Lung (tissue), 12 donors: ENCODE measurements around the gene TAF4. TPM values are rescaled to one million over a fixed set of nuclear protein-coding genes. Genes with fewer than 3 reads are reported as not detected.

Experiments
- ATAC-seq: fragments of 200-7000 bp; cut with Tn5 transposase; one replicate; pipeline ENCODE4 v1.9.1; 2020; ENCODE audit warnings: moderate number of reproducible peaks; ENCODE audit not compliant: insufficient read depth, low FRiP score
- DNase-seq, 3 donors: peaks; one replicate each; pipeline ENCODE4 v3.0.0-alpha.2; 2013 to 2017
- H3K27ac ChIP-seq, 2 donors: one replicate each; pipeline ENCODE4 v1.5.1; 2013; ENCODE audit warnings: mild to moderate bottlenecking in 2 of 2, moderate library complexity in 2 of 2, control low read depth in 1 of 2, inconsistent platforms in 1 of 2, low read depth in 1 of 2, low read length in 1 of 2
- H3K27me3 ChIP-seq, 3 donors: one replicate each; pipeline ENCODE4 v1.5.1; 2013; ENCODE audit warnings: low read length in 2 of 3; ENCODE audit not compliant: control insufficient read depth in 3 of 3, insufficient read depth in 3 of 3
- H3K36me3 ChIP-seq, 4 donors: one replicate each; pipeline ENCODE4 v1.5.1; 2013; ENCODE audit warnings: low read length in 4 of 4, mild to moderate bottlenecking in 1 of 4, moderate library complexity in 1 of 4; ENCODE audit not compliant: control insufficient read depth in 4 of 4, insufficient read depth in 4 of 4
- H3K4me1 ChIP-seq, 5 donors: one replicate each; pipeline ENCODE4 v1.5.1; 2013; ENCODE audit warnings: low read length in 5 of 5, mild to moderate bottlenecking in 2 of 5, moderate library complexity in 1 of 5; ENCODE audit not compliant: control insufficient read depth in 5 of 5, insufficient read depth in 5 of 5
- H3K4me3 ChIP-seq: one replicate; pipeline ENCODE4 v1.5.1; 2013; ENCODE audit warnings: mild to moderate bottlenecking, control low read depth, moderate library complexity
- H3K9ac ChIP-seq, 2 donors: one replicate each; pipeline ENCODE4 v1.5.1; 2013; ENCODE audit warnings: low read length in 2 of 2, control low read depth in 1 of 2; ENCODE audit not compliant: insufficient read depth in 1 of 2
- H3K9me3 ChIP-seq, 4 donors: one replicate each; pipeline ENCODE4 v1.5.1; 2013; ENCODE audit warnings: low read length in 3 of 4, mild to moderate bottlenecking in 1 of 4, moderate library complexity in 1 of 4; ENCODE audit not compliant: control insufficient read depth in 4 of 4, insufficient read depth in 3 of 4
- WGBS, 2 donors: extraction: QIAGEN DNeasy Blood & Tissue Kit; methylation state at CpG; one replicate each; pipeline ENCODE4 v1.1.7; 2013; 5-methylcytosine and 5-hydroxymethylcytosine counted together
- polyA plus RNA-seq, 2 donors: library from polyadenylated mRNA; stranded (reverse); fragments of 200-250 nt; gene quantifications; one replicate each; pipeline ENCODE4 v1.2.1, GENCODE V29; 2013
- total RNA-seq, 2 donors: library from RNA; depleted of rRNA in 1 of 2; stranded (reverse); fragments of >200 nt in 1 of 2; gene quantifications; one replicate each; pipeline ENCODE4 v1.2.1, GENCODE V29; 2014 to 2021
- TF ChIP-seq, protein P1 (sequence below): IDR thresholded peaks from 2 replicates; pipeline ENCODE4 v1.5.1; 2012; ENCODE audit warnings: mild to moderate bottlenecking; ENCODE audit errors: control extremely low read depth, extremely low read depth
- donor health status: control.
- donor health status: control.
- donor health status: Bipolar disorder and iron deficiency.
- donor health status: healthy.
- donor health status: DM: yes; HTN: yes; CAD: no.

The TAF4 gene
- total and polyA plus RNA-seq, 4 donors: 5.4 to 20.3 (median 10.9) TPM

DNA sequence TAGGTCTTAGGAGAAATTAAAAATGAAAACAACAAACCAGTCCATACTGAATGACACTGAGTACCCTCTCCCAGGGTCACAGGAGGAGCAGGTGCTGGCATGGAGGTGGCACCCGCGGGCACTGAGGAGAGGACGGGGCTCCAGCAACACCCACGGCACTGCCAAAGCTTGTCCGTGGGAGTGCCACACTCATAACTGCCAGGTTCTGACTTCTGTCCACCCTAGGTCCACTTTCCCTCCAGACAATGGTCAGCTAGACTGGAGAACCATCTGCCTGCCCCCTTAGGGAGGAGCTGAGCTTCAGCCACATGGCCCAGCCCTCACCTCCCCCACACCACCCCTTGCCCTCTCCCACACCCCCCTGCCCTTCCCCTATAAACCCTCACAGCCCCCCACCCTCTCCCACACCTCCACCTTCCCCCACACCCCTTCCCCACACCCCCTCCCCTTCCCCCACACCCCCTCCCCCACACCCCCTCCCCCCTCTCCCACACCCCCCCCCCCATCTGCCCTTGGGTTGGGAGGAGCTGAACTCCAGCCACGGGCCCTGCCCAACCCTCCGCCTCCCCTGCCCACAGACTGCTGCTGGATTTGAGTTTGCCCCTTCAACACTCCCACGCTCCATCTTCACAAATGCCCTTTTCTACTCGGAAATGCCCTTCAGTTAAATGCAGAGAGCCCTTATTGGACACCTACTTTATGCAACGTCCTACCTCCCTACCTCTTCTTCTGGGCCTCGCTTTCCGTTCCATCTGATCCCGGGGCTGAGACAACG, 129.6 kb downstream of the TAF4 start:
- no peak for DNase-seq
- no peaks in the 10 kb centered on the region for H3K36me3 ChIP-seq
- H3K27me3 ChIP-seq: peaks cover 0 to 7% (median 0%) of the 10 kb centered on the region in 3 donors
- H3K27ac ChIP-seq: no peak overlapping the region
- H3K4me3 ChIP-seq: no peak overlapping the region
- no peaks in the 10 kb centered on the region for H3K4me1 ChIP-seq
- no peak overlapping the region for H3K9ac ChIP-seq
- peaks cover 0 to 4% (median 0%) of the 10 kb centered on the region in 4 donors for H3K9me3 ChIP-seq
- ATAC-seq: no peak
- 84 to 86% methylated on average over 13 to 14 of the region's 14 CpGs for WGBS, 2 donors
- TF ChIP-seq, protein P1, sequence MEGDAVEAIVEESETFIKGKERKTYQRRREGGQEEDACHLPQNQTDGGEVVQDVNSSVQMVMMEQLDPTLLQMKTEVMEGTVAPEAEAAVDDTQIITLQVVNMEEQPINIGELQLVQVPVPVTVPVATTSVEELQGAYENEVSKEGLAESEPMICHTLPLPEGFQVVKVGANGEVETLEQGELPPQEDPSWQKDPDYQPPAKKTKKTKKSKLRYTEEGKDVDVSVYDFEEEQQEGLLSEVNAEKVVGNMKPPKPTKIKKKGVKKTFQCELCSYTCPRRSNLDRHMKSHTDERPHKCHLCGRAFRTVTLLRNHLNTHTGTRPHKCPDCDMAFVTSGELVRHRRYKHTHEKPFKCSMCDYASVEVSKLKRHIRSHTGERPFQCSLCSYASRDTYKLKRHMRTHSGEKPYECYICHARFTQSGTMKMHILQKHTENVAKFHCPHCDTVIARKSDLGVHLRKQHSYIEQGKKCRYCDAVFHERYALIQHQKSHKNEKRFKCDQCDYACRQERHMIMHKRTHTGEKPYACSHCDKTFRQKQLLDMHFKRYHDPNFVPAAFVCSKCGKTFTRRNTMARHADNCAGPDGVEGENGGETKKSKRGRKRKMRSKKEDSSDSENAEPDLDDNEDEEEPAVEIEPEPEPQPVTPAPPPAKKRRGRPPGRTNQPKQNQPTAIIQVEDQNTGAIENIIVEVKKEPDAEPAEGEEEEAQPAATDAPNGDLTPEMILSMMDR: no peak

DNA sequence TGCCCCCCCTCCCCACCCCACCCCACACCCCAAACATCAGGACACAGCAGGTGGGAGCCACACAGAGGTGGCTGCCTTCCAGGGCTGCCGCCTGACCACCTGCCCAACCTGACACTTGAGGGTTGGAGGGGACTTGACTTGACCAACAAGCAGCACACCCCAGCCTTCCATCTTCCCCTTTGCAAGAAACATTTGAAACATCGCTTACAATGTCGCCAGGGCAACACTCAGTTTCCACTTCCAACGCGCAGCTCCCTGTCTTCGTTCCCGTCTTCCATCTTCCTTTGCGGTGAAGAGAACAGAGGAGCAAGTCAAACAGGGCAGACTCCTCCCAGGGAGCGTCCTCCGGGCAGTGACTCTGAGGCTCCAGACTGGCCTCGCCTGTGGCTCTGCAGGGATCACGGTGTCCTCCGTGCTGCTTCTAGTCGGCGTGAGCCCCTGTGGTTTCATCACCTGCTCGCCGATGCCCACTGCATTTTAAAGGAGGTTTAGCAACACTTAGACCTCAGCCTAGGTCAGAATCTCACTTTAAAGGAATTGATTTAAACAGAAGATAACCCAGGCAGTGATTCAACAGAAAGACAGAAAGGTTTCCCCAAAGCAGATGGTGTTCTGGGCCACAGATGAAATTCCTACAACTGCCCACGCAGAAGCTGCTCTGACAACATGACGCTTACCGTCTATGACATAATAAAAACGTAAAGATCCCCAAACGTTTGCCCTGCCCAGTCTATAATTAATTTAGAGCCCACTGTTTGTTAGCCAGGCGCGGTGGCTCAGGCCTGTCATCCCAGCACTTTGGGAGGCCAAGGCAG, 130.8 kb downstream of the TAF4 start:
- ATAC-seq (no peak), DNase-seq (no peak)
- Histone ChIP-seq H3K9me3 (peaks cover 0 to 8% (median 0%) of the 10 kb centered on the region in 4 donors), H3K27me3 (peaks cover 0 to 7% (median 0%) of the 10 kb centered on the region in 3 donors), H3K36me3 (no peaks in the 10 kb centered on the region), H3K9ac (no peak overlapping the region), H3K4me3 (no peak overlapping the region), H3K4me1 (no peaks in the 10 kb centered on the region), H3K27ac (no peak overlapping the region)
- TF ChIP-seq, protein P1: no peak
- 51 to 66% methylated on average over 24 of the region's 24 CpGs for WGBS, 2 donors

DNA sequence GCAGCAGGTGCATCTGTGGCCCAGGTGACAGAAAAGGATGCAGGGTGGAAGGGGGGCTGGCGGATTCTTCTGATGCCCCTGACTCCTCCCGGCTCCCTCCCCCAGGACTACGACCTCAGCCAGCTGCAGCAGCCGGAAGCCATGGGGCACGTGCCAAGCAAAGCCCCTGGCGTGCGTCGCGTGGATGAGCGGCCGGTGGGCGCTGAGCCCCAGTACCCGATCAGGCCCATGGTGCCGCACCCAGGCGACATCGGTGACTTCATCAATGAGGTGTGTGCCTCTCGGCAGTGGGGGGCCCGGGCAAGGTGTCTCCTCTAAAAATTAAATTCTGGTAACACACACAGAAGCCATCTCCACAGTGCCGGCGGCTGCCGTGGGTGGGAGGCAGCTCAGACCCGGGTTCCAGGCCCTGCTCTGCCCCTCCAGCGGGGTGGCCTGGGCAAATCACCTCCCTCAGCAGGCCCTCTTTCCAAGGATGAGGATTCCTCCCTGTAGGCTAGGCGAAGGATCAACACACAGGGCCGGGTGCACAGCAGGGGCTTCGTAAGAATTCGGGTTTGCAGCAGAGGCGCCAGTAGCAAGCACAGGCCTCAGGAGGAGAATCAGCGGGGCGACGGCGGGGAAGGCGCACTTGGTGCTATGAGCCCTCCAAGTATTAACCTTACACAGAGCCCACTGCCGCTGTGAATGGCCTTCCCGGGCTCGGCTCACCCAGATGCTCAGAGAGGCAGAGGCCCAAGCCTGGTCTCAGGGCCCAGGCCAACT, 131.5 kb downstream of the TAF4 start:
- Histone ChIP-seq H3K9ac (no peak overlapping the region), H3K4me1 (no peaks in the 10 kb centered on the region)
- no peak for ATAC-seq

More for the DNA sequence above, 131.5 kb downstream of the TAF4 start:
- Histone ChIP-seq H3K27ac (no peak overlapping the region), H3K36me3 (peaks cover 0 to 6% (median 1%) of the 10 kb centered on the region in 4 donors), H3K4me3 (no peak overlapping the region), H3K9me3 (peaks cover 0 to 13% (median 0%) of the 10 kb centered on the region in 4 donors), H3K27me3 (peaks cover 0 to 7% (median 0%) of the 10 kb centered on the region in 3 donors)
- WGBS, 2 donors: 78 to 83% methylated on average over 36 of the region's 36 CpGs
- DNase-seq: no peak
- TF ChIP-seq, protein P1: no peak
